GM19324 (cell line): ENCODE results near the gene ORMDL1.

Experiments used
- ATAC-seq: cut with Tn5 transposase; IDR thresholded peaks from one replicate; pipeline ENCODE4 v1.9.1; 2021; ENCODE audit warnings: mild to moderate bottlenecking, moderate library complexity; ENCODE audit not compliant: unreplicated experiment, low FRiP score

The ORMDL1 gene, protein sequence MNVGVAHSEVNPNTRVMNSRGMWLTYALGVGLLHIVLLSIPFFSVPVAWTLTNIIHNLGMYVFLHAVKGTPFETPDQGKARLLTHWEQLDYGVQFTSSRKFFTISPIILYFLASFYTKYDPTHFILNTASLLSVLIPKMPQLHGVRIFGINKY

DNA sequence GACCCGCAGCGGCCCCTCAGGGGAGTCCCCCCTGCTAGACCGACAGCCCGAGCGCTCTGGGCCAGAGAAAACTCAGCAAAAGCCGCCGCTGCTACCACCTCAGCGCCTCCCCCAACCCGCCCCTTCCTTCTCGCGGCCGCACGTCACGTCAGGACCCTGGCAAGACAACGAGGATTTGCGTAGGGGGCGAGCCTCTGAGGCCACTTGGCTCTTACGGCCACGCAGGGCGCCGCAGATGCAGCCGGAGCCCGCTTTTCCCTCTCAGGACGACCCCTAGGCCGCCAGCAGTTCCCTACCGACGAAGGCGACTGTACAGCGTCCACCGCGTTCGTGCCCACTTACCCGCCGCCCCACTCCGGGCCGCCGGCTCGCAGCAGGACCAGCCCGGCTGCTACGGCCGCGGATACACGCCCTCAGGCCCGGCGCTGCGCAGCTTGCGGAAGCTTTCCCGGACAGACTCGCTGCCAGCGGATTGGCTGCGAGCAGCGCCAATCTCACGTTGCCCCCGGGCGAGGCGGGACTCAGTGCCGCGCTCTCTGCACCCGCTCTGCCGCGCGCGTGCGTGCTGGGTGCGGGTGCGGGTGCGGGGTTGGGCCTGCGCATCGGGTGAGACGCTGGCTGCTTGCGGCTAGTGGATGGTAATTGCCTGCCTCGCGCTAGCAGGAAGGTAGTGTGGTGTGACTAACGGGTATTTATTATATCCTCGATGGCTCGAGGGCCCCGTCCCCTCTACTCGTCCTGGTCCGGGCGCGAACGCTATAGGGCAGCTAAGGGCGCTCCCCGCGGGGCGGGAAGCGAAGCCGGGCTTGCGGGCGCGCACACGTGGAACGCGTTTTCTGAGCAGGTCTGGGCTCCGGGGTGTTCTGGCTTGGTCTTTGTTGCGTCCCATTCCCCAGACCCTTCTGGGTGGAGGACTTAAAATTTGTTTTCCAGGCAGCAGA lies at the start of gene ORMDL1, which contains the start of gene PMS1:
ORMDL1 (minus strand) TSS at position 413 of the 941 bp plus-strand sequence. CDS start 1,744 bp downstream, outside the sequence.
PMS1 (plus strand) TSS at position 524 of the 941 bp plus-strand sequence. CDS start 7,360 bp downstream, outside the sequence.
- ATAC-seq: peak; percentile 97

DNA sequence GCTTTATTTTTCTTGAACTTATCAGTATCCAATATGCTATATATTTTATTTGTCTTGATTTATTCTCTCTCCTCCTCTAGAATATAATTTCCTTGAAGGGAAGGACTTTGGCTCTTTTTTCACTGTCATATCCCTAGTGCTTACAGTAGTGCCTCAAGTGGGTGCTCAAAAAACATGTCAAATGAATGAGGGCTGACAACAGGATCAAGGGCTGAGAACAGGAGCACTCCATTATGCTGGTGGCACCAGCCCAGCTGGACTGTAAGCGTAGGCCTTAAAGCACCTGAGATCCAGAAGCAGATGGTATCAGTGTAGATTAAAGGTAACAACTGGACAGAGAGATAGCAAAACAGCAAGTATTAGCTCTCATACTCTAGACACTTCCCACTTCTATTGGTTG lies 46.4 kb upstream of the ORMDL1 start:
- ATAC-seq: no peak

DNA sequence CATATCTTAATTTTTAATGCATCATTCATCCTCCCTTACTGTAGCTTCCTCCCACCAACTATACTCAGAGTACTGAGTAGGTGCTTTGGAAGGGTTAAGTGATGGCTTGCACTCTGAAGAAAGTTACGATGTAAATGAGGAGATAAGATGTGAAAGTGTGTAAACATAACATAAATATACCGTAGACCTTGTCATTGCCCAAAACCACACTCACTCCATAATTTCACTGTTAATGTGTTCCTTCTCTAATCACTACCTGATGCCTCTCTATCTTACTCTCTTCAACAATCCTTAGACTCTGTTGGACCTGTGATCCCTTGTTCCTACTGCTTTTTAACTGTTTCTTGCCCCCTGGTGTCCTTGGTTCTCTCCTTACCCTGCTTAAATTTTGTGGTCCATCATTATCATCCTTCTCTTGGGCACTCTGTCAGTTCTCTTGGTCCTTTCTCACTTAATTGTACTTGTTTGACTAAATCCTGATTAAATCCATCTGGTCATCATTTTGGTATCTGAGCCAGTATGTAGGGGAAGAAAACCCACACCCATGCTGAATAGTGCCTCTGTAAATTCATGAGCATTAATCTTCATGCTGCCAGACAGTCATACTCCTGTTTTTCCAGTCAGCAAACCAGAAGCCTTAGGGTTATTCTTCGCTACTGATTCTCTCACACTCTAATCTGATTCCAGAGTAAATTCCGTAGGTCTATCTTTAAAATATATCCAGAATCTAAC lies 45.1 kb upstream of the ORMDL1 start:
- ATAC-seq: no peak

DNA sequence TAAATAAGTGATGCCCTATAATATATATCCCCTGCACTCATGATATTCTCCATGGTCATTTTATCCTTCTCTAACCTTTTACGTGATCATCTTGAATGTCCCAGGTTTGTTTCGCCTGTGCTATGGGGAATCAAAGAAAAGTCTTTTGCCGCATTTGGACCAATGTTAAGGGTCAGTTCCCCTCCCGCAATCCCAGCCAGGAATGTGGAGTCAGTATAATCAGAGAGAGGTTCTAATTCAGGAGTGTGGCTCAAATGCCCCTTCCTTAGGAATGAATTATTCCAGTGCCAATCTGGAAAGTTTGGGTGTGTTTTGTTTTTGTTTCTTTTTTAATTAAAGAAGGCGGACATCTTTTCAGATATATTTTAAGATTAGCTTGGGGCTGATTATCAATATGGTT lies 41.9 kb upstream of the ORMDL1 start:
- no peak for ATAC-seq

DNA sequence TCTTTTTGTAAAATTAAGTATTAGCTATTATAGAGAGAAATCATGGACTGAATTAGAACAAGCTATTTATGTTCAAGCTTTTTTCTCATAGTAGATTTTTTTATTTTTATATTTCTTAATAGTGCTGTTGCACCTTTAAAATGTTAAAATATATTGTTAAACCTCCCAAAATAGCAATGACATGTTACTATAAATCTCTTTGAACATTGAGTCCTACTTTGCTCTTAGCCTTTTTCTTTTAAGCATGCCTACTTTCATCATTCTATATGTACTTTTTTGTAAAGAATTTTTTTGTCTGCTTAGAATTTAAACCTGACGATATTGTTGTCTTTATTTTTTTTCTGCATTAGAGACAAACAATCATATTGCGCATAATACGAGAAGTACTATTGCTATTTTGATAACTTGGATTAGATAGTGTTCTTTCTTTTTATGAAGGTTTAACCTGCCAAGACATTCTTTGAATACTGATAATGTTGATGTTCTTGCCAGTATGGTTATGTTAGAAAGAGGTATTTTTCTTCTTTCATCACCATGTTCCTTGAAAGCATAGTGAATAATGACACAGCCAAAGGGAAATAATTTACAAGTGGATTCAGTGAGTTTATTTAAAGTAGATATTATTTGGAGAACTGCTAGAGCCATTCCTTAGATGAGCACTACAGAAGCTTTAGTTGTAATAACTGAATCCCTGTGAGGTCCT lies 40.7 kb upstream of the ORMDL1 start:
- no peak for ATAC-seq

DNA sequence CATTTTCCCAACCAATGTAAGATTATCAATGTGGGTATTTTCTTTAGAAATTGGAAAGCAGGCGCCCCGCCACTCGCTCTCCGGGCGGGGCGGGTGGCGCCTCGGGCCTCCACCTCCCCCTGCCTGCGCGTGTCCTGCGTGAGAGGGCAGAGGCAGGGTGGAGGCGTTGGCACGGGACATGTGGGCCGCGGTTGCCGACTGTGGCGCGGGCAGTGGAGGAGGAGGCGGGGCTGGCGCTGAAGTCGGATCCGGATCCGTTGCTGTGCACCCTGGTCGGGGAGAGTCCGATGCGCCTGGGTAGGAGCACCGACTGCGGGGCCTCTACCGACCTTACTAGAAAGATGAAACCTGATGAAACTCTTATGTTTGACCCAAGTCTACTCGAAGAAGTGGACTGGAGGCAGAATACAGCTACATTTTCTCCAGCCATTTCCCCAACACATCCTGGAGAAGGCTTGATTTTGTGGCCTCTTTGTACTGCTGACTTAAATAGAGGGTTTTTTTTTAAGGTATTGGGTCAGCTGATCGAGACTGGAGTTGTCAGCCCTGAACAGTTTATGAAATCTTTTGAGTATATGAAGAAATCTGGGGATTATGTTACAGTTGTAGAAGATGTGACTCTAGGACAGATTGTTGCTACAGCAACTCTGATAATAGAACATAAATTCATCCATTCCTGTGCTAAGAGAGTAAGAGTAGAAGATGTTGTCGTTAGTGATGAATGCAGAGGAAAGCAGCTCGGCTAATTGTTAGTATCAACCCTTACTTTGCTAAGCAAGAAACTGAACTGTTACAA lies 38.0 kb upstream of the ORMDL1 start:
- no peak for ATAC-seq

DNA sequence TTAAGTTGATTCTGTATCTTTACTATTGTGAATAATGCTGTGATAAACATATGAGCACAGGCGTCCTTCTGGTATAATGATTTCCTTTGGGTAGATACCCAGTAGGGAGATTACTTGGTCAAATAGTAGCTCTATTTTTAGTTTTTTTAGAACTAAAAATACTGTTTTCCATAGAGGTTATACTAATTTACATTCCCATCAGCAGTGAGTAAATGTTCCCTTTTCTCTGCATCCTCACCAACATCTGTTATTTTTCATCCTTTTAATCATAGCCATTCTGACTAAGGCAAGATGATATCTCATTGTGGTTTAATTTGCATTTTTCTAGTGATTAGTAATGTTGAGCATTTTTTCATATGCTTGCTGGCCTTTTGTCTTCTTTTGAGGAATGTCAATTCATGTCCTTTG lies 35.2 kb upstream of the ORMDL1 start:
- ATAC-seq: no peak

DNA sequence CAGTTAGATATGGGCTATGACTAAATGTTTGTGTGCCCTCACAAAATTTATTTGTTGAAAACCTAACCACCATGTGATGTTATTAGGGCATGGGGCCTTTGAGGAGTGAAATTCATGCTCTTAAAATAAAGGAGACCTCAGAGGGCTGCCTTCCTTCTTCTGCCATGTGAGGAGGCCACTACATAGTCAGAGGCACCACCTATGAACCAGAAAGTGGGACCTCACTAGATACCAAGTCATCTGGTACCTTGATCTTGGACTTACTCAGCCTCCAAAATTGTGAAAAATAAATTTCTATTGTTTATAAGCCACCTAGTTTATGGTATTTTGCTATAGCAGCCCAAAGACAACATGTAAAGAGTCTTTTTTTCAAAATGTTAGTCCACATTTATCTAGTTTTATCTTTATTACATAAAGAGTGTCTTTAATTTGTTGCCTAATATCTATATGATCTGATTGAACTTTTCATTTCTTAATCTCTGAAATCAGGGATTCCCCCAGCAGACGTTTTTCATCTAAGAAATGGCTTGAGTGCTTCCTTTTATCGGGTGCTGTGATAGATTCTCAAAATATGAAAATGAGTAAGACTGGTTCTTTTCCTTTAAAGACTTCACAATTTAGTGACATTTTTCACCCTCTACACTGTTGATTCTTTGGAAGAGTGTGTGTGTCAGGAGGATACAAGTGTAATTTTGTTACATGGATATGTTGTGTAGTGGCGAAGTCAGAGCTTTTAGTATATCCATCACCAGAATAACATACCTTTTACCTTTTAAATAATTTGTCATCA lies 34.3 kb upstream of the ORMDL1 start:
- ATAC-seq: no peak

DNA sequence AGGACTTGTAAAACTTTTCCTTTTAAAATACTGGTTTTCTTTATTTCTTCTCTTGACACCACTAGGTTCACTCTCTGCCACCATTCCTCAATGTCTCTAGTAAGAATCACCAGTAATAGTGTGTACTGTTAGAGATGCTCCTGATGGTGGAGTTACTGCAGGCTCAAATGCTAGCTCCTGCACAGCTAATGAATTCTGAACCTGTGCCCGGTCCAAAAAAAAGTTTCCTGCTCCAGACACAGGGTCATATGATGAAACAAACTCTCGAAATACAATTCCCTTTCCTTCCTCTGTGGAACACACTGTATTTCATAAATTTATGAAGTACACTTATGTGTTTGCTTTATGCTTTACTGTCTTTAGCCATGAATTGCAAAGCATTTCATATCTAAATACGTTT lies 19.3 kb upstream of the ORMDL1 start:
- ATAC-seq: no peak

DNA sequence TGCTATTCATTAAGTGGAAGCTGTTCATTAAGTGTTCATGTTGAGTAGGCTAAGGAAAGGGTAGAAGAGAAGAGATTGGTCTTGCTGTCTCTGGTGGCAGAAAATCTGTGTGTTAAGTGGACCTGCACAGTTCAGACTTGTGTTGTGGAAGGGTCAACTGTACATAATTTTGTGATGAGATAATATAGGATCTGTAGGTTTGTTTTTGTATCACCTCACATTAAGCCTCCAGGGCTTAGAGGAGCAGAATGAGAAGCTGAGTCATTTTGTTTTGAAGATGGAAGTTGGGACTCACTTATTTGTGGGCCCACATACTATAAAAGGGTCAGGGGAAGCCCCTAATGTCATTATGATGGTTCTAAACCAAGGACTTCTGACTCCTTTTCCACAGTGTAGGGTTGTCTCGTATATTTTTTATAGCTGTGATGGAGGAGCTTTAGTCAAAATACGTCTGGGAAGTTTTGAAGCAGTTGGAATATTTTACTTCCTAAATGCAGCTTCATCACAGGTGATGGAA lies 18.3 kb upstream of the ORMDL1 start:
- ATAC-seq: no peak

DNA sequence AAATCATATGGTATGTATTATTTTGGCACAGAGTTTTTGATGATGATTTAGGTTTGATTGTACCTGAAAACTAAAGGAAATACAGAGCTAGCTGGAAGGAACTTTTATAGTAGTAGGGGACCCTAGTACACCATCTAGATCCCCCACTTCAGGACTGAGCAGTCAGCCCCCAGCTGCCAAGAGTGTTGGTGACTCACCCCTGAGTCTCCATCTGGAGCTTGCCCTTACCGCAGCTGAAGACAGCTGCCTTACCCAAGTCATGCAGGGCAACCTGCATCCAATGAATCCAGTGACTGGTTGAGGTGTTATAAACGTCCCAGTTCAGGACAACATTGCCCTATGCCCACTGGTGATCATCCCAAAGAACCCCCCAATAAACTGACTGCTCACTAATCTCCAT lies 15.4 kb upstream of the ORMDL1 start:
- ATAC-seq: no peak

DNA sequence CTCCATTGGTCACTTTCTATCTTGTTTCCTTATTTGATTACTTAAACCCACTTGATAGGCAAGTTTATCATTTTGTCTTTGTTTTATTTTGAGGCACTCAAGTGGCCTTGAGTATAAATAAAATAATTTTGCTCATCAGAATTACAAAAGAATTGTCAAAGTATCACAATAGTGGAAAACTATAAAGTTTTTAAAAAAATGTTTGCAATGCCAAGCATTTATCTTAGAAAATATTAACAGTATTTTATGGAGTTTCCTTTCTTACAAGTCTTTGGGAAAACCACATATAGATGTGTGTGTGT lies 14.8 kb upstream of the ORMDL1 start:
- ATAC-seq: no peak

DNA sequence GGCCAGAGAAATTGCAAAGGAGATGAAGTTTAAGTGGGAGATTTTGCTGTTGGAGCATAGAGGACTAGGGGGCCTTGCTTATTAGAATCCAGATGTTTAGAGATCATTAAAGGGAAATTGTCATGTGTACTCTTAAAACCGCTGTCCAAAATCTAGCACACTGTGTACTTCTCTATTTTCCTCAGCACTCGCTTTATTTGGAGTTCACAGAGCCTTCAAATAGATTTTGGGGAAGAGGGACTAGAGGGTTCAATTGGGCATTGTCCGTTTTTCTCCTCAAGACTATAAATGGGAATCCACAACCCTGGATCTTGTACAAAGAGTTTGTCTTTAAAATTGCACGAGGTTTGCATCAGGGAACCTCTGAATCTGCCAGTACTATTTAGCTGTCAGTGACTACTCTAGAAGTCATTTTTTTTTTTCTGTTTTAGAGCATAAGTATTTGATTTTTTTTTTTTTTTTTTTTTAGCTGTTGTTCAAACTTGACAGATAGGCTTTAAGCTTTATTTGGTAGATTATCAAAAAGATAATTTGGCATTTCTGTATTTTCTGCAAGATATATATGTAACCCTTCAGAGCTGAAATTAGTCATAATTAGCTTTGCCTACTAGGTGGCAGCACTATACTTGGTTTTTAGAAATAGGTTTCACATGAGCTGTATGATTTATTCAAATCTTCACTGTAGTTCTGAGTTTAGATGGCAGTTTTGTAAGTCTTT lies 14.3 kb upstream of the ORMDL1 start:
- no peak for ATAC-seq

DNA sequence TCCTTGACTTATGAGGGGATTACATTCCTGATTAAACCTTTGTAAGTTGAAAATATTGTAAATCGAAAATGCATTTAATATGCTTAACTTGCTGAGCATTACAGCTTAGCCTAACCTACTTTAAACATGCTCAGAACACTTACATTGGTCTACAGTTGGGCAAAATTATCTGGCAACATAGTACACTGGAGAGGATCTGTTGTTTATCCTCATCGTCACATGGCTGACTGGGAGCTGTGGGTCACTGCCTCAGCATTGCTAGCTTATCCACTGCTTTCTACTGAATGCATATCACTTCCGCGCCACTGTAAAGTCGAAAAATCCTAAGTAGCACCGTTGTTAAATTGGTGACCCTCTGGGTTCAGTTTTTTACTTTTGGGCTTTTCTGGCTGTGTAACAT lies 13.8 kb upstream of the ORMDL1 start:
- ATAC-seq: no peak

DNA sequence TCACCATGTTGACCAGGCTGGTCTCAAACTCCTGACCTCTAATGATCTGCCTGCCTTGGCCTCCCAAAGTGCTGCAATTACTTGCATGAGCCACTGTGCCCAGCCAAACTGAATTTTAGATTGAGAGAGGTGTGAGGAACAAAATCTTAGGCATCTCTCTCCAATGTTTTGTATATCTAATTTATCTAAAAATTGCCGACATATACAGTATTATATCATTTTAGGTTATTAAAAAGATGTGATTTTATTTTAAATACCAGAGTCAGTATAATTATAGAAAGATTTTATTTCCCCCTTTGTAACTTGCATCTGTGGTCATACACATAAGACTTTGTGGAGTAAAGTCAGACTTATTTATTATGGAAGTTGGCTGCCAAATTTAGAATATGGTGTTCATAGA lies 10.2 kb upstream of the ORMDL1 start:
- ATAC-seq: no peak

DNA sequence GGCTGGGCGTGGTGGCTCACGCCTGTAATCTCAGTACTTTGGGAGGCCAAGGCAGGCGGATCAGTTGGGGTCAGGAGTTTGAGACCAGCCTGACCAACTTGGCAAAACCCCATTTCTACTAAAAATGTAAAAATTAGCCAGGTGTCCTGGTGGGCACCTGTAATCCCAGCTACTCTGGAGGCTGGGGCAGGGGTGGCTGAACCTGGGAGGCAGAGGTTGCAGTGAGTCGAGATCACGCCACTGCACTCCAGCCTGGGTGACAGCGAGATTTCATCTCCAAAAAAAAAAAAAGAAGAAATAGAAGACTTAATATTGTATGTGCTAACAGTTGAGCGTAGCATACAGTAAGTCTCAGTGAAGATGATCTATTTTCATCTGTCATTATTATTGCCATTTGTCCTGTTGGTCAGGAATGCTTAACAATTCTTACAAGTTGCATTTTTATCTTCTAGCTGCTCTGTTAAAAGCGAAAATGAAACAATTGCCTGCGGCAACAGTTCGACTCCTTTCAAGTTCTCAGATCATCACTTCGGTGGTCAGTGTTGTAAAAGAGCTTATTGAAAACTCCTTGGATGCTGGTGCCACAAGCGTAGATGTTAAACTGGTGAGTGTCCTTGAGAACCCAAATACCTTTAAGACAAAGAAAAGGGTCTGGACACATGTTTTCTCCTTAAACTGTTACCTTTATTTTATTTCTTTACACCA lies 7.4 kb upstream of the ORMDL1 start:
- ATAC-seq: peak; percentile 73

DNA sequence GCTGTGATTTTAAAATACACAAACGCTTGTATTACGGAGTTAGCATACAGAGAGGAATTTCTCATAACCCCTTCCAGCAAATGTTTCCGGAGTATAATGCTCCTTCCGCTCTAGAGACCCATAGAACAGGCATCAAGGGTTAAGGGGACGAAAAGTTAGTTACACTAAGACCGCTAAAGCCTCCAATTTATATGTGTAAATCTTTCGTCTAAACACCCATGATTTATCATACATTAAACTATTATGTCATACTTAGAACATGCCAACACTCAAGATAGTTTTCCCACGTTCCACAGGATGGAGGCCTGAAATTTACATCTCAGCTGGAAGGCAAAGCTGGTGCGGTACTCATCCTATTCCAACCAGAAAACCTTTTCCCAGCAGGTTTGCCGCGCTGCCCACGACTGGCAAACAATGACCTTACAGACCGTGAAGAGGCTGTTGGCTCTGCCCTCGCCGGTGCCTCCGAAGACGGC lies 650 bp downstream of the ORMDL1 start:
- peak; percentile 10 for ATAC-seq
